Stimulated activated CD8-positive, alpha-beta memory T cell treated with anti-CD3 and anti-CD28 coated beads, Interleukin-15, amount 100 ng/mL, for 24 hours (primary cell): ENCODE data around the gene ALOX12.
"Not testable (repeated sequence)": the region's sequence is repeated elsewhere in the genome, so short reads cannot be mapped to it uniquely, and the experiment has no call there.

Experiments
- DNase-seq: peaks from one replicate; pipeline ENCODE4 v3.0.0-alpha.2; 2020; ENCODE audit warnings: low read depth

ALOX12 gene

DNA sequence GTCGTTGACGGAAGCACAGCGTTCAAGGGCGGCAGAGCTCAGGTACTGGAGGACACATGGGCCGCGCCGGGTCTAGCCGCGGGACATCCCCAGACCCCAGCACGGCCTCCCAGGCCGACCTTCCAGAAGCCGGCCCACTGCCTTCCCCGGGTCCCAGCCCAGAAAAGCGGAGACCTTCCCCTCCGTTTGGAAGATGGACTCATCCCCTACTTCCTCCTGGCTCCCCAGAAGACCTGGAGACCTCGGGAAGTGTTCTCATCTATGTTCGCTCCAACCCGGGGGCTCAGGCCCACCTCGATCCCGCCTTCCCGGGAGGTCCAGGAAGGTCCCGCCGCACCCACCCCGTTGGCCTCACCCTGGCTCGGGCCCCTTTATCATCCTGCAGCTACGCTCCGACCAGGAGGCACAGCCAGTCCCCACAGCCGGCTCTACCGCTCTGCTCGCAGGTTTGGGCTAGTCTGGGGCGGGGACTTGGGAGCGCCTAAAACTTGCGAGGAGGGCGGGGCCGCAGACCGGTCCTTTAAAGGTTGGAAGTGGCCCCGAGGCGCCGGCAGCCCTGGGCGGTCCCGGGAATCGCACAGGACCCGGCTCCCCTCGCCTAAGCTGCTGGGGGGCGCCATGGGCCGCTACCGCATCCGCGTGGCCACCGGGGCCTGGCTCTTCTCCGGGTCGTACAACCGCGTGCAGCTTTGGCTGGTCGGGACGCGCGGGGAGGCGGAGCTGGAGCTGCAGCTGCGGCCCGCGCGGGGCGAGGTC, at the start of gene ALOX12:
ALOX12 (plus strand) TSS at position 550 of the 756 bp plus-strand sequence; CDS start at position 619, 69 bp downstream.
- DNase-seq, result no peak

DNA sequence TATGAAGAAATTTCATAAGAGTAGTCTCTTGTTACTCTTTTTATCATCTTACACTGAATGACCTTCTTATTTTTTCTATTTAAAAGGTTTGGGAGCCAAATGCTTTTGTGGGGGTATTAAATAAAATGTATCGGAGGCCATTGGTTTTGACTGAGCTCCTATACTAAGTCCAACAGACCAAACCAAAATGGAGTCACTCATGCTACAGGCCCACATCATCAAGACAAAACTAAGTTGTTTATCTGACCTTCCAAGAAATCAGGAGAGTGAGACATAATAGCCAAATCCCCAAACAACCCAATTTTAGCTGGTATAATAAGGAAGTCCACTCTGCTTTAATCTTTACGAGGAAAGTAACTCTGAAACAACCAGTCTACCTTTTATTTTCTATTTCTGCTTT, 48.1 kb upstream of the ALOX12 start:
- DNase-seq, result no peak

DNA sequence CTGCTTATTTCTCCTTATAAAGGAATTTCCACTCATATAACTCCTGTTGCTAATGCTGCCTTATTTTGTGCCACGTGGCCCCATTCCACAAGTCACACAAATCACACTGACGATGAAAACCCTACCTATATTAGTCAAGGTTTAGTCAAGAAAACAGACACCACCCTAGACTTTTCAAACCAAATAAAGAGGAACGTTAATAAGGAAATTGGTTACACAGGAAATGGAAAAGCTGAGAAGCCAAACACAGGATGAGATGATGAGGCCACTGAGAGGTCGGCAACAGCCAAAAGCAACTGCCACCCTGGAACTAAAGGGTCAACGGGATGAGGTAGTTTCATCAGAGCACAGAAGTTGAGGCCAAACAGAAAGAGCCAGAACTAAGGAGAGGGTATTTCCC, 47.3 kb upstream of the ALOX12 start:
- no peak for DNase-seq

DNA sequence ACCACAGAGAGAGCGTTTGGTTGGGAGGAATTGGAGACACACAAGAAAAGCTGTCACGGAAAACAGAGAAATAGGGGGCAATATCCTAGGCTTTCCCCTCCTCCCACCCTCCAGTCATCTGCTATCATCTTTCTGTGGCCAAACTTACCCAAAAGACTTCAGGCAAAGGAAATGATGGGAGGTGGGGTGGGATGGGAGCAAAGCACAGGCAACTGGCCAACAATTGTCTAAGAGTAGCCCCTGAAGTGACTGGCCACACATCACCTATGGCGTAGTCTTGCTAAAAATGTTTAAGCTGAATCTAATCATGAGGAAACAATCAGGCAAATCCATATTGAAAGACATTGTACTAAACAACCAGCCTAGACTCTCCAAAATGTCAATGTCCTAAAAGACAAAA, 46.9 kb upstream of the ALOX12 start:
- no peak for DNase-seq

DNA sequence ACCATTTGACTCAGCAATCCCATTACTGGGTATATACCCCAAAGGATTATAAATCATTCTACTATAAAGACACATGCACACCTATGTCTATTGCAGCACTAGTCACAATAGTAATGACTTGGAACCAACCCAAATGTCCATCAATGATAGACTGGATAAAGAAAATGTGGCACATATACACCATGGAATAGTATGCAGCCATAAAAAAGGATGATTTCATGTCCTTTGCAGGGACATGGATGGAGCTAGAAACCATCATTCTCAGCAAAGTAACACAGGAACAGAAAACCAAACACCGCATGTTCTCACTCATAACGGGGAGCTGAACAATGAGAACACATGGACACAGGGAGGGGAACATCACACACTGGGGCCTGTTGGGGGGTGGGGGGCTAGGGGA, 44.9 kb upstream of the ALOX12 start:
- DNase-seq, result not testable (repeated sequence)

DNA sequence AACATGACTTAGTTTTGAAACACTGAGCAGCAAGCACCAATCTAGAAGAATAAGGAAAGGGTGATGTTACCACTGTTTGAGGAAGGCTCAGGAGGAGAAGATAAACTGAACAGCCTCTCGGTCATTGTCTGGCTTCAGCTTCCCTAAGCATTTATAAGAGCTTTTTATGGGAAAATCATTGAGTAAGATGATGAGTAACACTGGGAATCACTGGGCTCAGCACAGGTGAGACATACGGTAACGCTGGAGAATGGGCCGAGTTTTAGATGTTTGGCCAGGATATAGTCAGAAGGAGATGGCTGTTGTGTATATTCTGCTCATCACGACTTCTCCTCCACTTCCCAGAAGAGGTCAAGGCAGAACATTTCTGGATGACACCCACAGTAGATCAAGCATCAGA, 42.2 kb upstream of the ALOX12 start:
- DNase-seq, result no peak

- no peak for DNase-seq
Measured at GRCh38 chr17:6959700-6960099, 36.1 kb upstream of the ALOX12 start.

GRCh38 chr17:6969323-6969726, 26.5 kb upstream of the ALOX12 start:
- DNase-seq, result no peak

GRCh38 chr17:6970992-6971391, 24.9 kb upstream of the ALOX12 start:
- DNase-seq, result no peak

GRCh38 chr17:6979440-6979839, 16.4 kb upstream of the ALOX12 start:
- not testable (repeated sequence) for DNase-seq

- DNase-seq, result no peak
Measured at GRCh38 chr17:6981426-6981825, 14.4 kb upstream of the ALOX12 start.

DNA sequence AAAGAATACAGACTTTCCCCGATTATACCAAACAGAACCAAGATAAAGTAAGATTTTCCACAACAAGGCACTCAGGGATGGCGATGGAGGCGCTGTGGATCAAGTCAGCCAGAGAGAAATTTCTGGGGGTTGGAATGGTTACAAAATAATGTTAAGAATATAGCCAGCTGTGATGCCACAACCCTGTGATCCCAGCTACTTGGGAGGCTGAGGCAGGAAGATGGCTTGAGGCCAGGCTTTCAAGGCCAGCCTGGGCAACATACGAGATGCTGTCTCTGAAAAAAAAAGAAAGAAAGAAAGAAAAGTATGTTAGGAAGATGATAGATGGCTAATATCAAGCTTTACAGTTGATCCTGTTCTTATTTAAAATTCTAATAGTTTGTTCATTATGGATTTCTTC, 10.6 kb upstream of the ALOX12 start:
- DNase-seq, result no peak

DNA sequence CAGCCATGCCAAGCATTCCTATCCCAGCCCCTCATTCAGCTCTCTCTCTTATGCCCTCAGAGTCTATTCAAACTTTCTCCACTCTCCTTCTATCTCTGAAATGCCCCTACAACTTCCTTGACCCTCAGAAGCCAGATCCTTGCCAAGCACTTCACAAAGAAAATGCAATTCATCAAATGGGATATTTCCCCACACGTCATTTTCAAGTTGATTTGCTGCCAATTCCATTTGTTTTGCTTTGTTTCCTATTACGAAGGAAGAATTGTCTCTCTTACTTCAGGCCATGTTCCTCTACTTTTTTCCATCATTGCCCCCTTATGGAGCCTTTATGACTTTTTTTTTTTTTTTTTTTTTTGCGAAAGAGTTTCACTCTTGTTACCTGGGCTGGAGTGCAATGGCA, 9.2 kb upstream of the ALOX12 start:
- DNase-seq, result no peak

DNA sequence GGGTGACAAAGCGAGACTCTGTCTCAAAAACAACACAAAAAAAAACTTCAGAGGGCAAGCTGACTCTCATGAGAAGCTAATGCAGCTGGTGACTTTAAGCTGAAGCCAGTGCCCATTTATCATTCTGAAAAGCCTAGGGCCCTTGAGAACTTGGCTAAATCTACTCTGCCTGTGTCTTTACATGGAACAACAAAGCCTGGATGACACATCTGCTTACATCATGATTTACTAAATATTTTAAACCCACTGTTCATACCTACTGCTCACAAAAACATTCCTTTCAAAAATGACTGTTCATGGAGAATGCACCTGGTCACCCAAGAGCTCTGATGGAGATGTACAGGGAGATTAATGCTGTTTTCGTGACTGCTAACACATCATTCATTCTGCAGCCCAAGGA, 6.1 kb upstream of the ALOX12 start:
- DNase-seq, result no peak

DNA sequence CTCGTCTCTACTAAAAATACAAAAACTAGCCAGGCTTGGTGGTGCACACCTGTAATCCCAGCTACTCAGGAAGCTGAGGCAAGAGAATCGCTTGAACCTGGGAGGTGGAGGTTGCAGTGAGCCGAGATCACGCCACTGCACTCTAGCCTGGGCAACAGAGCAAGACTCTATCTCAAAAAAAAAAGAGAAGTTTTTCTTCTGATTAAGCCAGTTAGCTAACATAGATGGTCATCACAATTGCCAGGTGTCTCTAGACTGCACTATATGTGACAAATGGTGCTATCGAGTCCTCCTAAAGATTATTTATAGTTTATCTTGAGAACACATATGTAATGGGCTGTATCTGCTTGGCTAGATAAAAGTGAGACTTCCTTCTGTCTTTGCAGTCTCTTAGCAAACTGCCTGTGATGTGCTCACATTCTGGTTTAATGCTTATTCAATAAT, 2.2 kb upstream of the ALOX12 start:
- DNase-seq, result not testable (repeated sequence)

DNA sequence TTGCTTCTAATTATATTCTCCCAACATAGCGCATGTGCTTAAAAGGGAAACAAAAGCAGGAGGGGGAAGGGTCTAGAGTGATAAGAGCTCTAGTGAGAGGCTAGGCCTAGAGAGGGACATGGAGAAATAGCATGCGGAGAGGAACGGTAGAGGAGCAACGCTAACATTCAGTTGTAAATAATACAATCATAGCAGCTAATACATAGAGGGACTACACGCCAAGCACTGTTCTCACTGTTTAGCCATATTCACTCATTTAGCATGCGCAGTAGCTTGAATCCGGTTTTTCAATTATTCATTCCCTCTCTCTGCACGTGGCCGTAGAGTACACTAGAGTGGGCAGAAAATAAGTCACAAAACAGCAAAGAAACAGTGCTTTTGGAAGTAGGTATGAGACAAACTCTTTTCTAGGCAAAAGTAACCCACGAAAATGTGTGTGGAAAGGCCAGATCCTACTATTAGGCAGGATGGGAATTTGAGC, 1.7 kb upstream of the ALOX12 start:
- no peak for DNase-seq

DNA sequence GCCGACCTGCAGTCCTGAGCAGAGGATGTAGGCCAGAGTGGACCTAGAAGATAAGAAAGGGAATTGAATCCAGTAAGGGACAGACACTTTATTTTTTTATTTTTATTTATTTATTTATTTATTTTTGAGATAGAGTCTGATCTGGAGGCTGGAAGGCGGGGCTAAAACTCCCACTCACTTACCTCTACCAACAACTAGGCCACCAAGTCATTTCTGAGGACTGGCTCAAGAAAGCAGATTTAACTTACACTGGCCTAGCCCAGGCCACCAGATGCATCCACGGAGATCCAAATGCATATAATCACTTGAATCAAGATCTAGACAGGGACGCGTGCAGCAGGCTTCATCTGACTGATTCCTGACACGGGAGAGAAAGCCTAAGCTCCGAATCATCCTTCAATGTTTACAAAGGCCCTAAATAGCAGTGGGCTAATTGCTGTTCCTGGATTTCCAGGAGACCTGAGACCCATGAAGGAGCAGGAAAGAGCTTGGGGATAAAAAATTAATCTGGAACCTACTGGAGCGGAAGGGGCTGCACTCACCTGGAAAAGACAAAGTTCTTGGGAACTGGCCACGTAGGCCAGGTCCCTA, 1.1 kb upstream of the ALOX12 start:
- DNase-seq, result no peak

GRCh38 chr17:6996256-6997011, 585 bp downstream of the ALOX12 start:
- DNase-seq, result no peak

- no peak for DNase-seq
Measured at GRCh38 chr17:6997171-6997570, 1.3 kb downstream of the ALOX12 start.

- DNase-seq, result no peak
Measured at GRCh38 chr17:6998855-6999508, 3.1 kb downstream of the ALOX12 start.

DNA sequence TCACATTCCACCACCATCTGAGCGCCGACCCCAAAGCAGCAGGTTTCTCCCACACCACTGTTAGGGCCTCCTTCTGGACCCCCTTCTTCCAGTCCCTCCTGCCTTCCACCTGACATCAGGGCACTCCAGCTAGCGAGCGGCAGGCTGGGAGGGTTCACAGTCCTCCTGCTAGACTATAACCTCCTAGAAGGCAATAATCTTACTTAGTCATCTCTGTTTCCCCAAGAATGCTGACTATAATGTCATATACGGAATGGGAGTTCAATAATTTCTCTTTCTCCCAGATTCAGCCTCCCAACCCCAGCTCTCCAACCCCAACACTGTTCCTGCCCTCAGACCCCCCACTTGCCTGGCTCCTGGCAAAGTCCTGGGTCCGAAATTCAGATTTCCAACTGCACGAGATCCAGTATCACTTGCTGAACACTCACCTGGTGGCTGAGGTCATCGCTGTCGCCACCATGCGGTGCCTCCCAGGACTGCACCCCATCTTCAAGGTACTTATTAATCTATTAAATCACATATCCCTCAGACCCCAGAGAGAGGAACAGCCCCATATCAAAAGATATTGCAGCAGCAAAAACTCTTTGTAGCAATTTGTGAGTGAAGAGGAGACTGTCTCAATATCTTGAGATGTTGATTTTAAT, 5.6 kb downstream of the ALOX12 start:
- no peak for DNase-seq
